HG02588 (cell line): ENCODE data around the gene LAMA2.

ENCODE experiments used
- ATAC-seq: cut with Tn5 transposase; IDR thresholded peaks from one replicate; pipeline ENCODE4 v1.9.1; 2021; ENCODE audit warnings: mild to moderate bottlenecking, moderate library complexity; ENCODE audit not compliant: unreplicated experiment

The LAMA2 gene

DNA sequence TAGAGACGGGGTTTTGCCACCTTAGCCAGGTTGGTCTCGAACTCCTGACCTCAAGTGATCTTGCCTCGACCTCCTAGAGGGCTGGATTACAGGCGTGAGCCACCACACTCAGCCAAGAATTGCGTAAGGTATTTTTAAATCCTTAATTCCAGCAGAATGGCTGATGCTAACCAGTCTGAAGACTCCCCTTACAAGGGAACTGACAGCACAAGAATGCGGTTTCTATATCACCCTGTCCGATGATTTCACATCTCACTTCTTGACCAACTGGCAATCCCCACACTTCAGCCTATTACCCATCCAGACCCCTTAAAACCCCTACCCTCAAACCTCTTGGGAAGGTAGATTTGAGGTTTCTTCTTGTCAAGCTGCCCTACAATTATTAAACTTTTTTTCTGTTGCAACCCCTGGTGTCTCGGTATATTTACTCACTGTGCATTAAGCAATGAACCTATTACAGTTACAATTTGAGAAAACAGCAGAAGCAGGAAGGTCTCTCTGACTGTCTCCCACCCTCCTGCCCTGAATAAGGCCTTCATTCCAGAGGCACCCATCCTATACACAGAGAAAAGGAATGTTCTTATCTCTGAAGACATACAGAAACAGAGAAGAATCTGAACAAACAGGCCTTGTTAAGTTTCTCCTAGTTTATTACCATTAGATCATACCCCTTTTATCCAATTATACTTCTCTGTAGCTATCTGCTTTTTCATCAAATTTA, 662.1 kb downstream of the LAMA2 start:
- ATAC-seq, result no peak

DNA sequence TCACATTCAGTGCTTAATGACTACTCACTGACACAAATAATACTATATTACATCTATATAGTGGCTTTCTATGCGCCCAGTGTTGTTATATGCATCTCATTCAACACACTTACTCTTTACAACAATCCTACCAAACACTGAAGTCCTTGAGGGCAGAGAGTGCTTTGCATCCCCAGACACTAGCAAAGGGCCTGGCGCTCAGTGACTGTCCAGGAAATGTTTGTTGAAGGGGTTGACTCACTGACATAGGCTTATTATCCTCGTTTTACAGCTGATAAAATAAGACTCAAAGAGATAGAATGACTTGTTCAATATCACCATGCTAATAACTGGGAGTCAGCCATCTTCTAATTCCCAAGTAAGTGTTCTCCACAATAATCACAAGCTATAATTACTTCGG, 663.8 kb downstream of the LAMA2 start:
- no peak for ATAC-seq

DNA sequence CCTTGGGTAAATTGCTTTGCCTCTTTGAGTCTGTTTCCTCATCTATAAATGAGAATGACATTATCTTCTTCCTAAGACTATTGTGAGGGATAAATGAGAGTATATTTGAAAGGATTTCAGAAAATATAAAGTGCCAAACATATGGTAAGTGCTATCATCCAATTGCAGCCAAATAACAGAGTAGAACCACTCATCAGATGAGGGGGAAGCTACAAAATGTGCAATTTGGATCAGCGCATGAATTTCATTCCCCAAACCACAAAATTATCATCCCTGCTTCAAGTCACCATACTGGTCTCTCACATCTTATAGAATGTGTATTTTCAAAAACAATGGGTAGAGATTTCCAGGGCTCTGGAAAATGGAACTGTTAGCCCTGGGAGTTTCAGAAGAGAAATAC, 668.5 kb downstream of the LAMA2 start:
- no peak for ATAC-seq

DNA sequence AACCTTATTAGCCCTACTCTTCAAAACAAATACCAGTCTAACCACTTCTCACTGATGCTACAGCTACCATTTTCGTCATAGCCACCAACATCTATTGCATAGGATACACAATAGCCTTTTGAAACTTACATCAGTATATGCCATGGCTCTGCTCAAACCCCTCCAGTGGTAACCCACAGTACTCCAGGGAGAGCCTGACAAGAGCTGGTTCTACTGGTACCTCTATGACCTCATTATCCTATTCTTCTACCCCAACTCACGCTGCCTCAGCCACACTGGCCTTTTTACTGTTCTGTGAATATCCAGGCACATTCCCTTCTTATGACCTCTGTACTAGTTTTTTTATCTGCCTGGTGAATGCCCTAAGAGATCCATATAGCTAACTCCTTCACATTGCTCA, 669.5 kb downstream of the LAMA2 start:
- ATAC-seq, result no peak

DNA sequence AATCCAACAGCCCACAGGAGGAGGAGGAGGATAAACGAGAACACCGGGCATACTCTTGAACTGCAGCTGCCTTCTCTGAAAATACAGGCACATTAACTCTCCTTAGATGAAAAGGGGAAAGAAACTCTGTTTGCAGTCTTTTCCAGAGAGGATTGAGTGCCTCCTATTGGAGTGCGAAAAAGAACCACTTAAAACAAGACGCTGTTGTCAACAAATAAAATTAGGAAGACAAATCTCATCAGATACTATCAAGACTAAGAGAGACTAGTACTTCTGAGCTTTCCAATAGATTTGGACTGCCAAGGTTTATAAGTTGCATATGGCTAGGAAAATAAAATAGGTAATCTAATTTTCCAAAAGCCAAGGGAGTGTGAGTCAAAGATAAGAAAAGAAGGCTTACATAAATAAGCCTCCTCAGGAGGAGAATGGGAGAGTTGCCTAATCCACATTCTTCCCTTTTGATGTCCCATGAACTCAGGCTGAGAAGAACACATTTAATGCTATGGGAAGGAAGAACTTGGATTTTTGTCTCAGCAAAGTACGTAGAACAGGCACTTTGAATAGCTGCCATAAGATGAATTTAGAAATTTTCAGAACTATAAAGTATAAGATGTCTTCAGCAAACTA, 672.4 kb downstream of the LAMA2 start:
- no peak for ATAC-seq

DNA sequence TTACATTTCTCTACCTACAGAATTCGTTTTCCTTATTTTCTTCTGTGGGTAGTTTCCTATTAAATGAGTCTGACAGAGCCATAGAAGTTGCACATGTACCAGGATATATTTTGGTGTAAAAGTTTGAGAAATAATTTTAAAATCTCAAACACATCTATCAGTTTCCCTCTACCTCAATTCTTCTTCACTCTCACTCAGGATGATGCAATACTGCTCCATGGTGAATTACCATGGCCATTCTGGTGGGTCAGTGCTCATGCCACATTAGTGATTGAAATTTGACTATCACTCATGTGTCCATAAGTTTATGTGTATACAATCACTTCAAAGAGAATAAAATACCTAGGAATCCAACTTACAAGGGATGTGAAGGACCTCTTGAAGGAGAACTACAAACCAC, 675.3 kb downstream of the LAMA2 start:
- no peak for ATAC-seq

DNA sequence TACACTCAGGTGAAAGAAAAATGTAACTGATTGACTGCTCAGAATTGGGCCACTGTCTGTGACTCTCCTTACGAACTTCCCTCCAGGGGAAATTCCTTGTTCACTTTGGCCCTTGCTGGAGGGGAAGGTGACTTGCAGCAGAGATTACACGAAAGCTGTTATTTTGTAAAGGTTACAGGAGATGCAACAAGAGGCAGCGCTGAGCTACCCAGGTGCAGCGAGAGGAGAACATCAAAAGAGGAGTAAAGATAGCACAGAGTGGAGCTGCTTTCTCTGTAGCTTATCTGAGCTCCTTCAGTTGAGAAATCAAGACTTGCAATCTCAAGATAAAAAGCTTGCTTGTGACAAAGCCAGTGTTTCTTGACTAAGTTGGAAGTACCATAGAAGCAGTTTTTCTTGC, 682.4 kb downstream of the LAMA2 start:
- ATAC-seq, result no peak

DNA sequence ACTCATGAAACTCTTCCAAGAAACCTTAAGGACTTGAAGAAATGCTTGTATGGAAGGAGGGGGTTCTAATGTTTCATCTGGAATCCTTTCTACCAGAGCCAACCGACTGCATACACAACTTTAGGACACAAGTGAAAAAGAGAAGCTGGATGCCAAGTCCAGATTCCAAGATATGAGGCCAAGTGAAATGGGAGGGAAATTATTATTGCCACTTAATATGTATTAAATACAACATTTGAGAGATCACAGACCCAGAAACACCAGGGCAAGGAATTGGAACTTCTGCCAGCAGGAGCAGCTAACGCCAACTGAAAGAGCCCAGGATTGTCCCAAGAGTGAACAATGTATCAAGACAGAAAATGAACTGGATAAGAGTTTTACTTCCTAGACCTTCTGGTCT, 682.9 kb downstream of the LAMA2 start:
- no peak for ATAC-seq
